ENCODE measurements around the gene GPR153. TPM values are rescaled to one million over a fixed set of nuclear protein-coding genes. Genes with fewer than 3 reads are reported as not detected.

The GPR153 gene
- total and polyA plus RNA-seq, 2 of the 13 experiments (the other 11 are each of a cell fraction or from before 2014, with no cell fraction given) = 0.22 to 0.31 TPM

DNA sequence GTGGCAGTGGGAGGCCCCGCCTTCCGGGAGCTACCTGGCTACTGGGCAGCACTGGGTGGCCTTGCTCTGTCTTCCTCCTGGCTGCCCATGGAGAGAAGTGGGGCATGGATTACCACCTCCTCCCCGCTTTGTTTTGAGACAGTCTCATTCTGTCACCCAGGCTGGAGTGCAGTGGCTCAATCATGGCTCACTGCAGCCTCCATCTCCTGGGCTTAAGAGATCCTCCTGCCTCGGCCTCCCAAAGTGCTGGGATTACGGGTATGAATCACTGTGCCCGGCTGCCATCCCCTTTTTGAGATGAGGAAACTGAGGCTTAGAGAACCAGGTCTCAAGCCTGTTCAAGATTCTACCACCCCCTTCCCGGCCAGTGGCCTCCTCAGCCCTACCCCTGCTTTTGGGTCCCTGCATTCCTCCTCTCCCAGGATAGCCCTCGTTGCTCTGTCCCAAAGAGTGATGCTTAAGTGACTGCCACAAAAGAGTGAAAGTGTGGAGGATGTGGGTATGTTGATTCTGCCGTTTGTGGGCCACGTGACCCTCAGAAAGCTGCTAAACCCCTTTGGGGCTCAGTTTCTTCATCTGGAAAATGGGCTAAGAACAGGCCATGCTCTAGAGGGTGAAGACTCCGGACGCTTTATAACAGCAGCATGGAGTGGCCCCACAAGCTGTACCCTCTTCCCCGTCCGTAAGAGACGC is 9.1 kb downstream of the GPR153 start:
- Histone ChIP-seq H4K20me1 (ENCODE audit: insufficient read depth, low read length) (no peaks in the 10 kb centered on the region), H3K36me3 (replicated peaks in 1 of 2; ENCODE audit: control insufficient read depth in 1 of 2, insufficient read depth in 2 of 2, low read length in 2 of 2) (no peaks in the 10 kb centered on the region), H3K9ac (ENCODE audit: insufficient read depth, low read depth, low read length) (no peak overlapping the region), H3K27ac (ENCODE audit: extremely low read length, insufficient read depth, low read length) (no peak overlapping the region), H3K79me2 (ENCODE audit: insufficient read depth, low read length) (no peaks in the 10 kb centered on the region), H3K4me2 (ENCODE audit: low read depth, low read length) (no peak overlapping the region), H3K9me3 (ENCODE audit: low read length) (no peaks in the 10 kb centered on the region), H3K4me1 (ENCODE audit: insufficient read depth, low read length) (peaks cover 7% of the 10 kb centered on the region), H2AFZ (ENCODE audit: low read length) (no peak overlapping the region), H3K27me3 (ENCODE audit: control insufficient read depth in 1 of 2, insufficient read depth in 2 of 2, low read length in 2 of 2) (peaks cover 10 to 44% of the 10 kb centered on the region in 2 experiments; a peak in 4 of 5 replicates), H3K4me3 (replicated peaks in 1 of 3; ENCODE audit: insufficient read depth in 1 of 3, low read depth in 2 of 3, low read length in 3 of 3) (no peak overlapping the region)
- ATAC-seq = no peak
- no peak for FAIRE-seq
- no peak for TF ChIP-seq HNF4G (IDR thresholded peaks at IDR 0.05; ENCODE audit: borderline replicate concordance, low read depth, low read length)
- no peak for TF ChIP-seq HNF4G (CRISPR knock-in tag; IDR thresholded peaks at IDR 0.05; ENCODE audit: borderline replicate concordance, low read depth)
- peak; percentile 79 for TF ChIP-seq ZNF629 (CRISPR knock-in tag; conservative IDR thresholded peaks at IDR 0.05)
- TF ChIP-seq, protein P1, sequence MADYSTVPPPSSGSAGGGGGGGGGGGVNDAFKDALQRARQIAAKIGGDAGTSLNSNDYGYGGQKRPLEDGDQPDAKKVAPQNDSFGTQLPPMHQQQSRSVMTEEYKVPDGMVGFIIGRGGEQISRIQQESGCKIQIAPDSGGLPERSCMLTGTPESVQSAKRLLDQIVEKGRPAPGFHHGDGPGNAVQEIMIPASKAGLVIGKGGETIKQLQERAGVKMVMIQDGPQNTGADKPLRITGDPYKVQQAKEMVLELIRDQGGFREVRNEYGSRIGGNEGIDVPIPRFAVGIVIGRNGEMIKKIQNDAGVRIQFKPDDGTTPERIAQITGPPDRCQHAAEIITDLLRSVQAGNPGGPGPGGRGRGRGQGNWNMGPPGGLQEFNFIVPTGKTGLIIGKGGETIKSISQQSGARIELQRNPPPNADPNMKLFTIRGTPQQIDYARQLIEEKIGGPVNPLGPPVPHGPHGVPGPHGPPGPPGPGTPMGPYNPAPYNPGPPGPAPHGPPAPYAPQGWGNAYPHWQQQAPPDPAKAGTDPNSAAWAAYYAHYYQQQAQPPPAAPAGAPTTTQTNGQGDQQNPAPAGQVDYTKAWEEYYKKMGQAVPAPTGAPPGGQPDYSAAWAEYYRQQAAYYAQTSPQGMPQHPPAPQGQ (CRISPR knock-in tag; IDR thresholded peaks at IDR 0.05; ENCODE audit: borderline replicate concordance) = no peak
- TF ChIP-seq, protein P2, sequence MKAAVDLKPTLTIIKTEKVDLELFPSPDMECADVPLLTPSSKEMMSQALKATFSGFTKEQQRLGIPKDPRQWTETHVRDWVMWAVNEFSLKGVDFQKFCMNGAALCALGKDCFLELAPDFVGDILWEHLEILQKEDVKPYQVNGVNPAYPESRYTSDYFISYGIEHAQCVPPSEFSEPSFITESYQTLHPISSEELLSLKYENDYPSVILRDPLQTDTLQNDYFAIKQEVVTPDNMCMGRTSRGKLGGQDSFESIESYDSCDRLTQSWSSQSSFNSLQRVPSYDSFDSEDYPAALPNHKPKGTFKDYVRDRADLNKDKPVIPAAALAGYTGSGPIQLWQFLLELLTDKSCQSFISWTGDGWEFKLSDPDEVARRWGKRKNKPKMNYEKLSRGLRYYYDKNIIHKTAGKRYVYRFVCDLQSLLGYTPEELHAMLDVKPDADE (CRISPR knock-in tag; IDR thresholded peaks at IDR 0.05) = no peak
- no peak for TF ChIP-seq ZNF564 (CRISPR knock-in tag; IDR thresholded peaks at IDR 0.05)
- TF ChIP-seq SOX5 (CRISPR knock-in tag; IDR thresholded peaks at IDR 0.05; ENCODE audit: borderline replicate concordance) = no peak
- no peak for TF ChIP-seq RORA (CRISPR knock-in tag; IDR thresholded peaks at IDR 0.05)
- TF ChIP-seq KLF15 (CRISPR knock-in tag; IDR thresholded peaks at IDR 0.05; ENCODE audit: borderline replicate concordance) = no peak
- no peak for TF ChIP-seq MIER3 (CRISPR knock-in tag; IDR thresholded peaks at IDR 0.05; ENCODE audit: borderline replicate concordance)
- no peak for TF ChIP-seq FLYWCH1 (CRISPR knock-in tag; IDR thresholded peaks at IDR 0.05)
- TF ChIP-seq, protein P3, sequence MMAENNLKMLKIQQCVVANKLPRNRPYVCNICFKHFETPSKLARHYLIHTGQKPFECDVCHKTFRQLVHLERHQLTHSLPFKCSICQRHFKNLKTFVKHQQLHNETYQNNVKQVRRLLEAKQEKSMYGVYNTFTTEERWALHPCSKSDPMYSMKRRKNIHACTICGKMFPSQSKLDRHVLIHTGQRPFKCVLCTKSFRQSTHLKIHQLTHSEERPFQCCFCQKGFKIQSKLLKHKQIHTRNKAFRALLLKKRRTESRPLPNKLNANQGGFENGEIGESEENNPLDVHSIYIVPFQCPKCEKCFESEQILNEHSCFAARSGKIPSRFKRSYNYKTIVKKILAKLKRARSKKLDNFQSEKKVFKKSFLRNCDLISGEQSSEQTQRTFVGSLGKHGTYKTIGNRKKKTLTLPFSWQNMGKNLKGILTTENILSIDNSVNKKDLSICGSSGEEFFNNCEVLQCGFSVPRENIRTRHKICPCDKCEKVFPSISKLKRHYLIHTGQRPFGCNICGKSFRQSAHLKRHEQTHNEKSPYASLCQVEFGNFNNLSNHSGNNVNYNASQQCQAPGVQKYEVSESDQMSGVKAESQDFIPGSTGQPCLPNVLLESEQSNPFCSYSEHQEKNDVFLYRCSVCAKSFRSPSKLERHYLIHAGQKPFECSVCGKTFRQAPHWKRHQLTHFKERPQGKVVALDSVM (CRISPR knock-in tag; IDR thresholded peaks at IDR 0.05) = peak; percentile 64; the same call in 1 of the 2 replicates
- TF ChIP-seq, protein P4, sequence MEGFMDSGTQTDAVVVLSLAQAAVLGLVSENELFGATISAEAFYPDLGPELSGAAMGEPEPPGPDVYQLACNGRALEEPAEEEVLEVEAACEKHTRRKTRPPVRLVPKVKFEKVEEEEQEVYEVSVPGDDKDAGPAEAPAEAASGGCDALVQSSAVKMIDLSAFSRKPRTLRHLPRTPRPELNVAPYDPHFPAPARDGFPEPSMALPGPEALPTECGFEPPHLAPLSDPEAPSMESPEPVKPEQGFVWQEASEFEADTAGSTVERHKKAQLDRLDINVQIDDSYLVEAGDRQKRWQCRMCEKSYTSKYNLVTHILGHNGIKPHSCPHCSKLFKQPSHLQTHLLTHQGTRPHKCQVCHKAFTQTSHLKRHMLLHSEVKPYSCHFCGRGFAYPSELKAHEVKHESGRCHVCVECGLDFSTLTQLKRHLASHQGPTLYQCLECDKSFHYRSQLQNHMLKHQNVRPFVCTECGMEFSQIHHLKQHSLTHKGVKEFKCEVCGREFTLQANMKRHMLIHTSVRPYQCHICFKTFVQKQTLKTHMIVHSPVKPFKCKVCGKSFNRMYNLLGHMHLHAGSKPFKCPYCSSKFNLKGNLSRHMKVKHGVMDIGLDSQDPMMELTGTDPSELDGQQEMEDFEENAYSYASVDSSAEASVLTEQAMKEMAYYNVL (CRISPR knock-in tag; IDR thresholded peaks at IDR 0.05; ENCODE audit: borderline replicate concordance) = no peak
- TF ChIP-seq, protein P5, sequence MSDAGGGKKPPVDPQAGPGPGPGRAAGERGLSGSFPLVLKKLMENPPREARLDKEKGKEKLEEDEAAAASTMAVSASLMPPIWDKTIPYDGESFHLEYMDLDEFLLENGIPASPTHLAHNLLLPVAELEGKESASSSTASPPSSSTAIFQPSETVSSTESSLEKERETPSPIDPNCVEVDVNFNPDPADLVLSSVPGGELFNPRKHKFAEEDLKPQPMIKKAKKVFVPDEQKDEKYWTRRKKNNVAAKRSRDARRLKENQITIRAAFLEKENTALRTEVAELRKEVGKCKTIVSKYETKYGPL (CRISPR knock-in tag; IDR thresholded peaks at IDR 0.05) = no peak
- in situ Hi-C loops (cut with HindIII; ENCODE audit: extremely low pct_ligation_motif_present, low pct_unique_long_range_greater_than_20kb) (no loop called here), intact Hi-C loops (cut with micrococcal nuclease; ENCODE audit: unreplicated experiment) (no loop called here)
- no peak for DNase-seq (ENCODE audit: low spot score)
- BruUV-seq (replicated peaks) = no TSS peak
- 26% methylated on average over 8 of the region's 15 CpGs for WGBS (ENCODE audit: low lambda C conversion rate)
- POLR2A ChIA-PET = interaction anchor here (1.1 kb wide), 1 partner anchor 12 kb away, joined by 3 read pairs; no protein-coding TSS in a partner anchor
- CTCF ChIA-PET (ENCODE audit: low intra/inter-chr PET ratio, low total read pairs) = no interaction called here

Measured in HepG2 (cell line).